Astrocyte (in vitro differentiated cells and primary cell): ENCODE measurements around the gene ATP8B4. TPM values are rescaled to one million over a fixed set of nuclear protein-coding genes. Genes with fewer than 3 reads are reported as not detected.

Source experiments
- DNase-seq: peaks from one replicate; pipeline ENCODE4 v3.0.0-alpha.2; 2010; ENCODE audit warnings: low read depth
- FAIRE-seq: peaks from 2 replicates; lab custom pipeline; 2011; peaks lifted over from hg19 to GRCh38; lab: Jason Lieb, UNC
- H2AFZ ChIP-seq: 2 replicates; pipeline ENCODE4 v1.6.0; 2012; ENCODE audit warnings: low read depth, low read length, inconsistent platforms
- H3K27ac ChIP-seq: 2 replicates; pipeline ENCODE4 v1.5.1; 2011; ENCODE audit warnings: low read depth, low read length, inconsistent platforms
- H3K27me3 ChIP-seq: 2 replicates; pipeline ENCODE4 v1.6.0; 2011; ENCODE audit warnings: low read length, inconsistent platforms; ENCODE audit not compliant: insufficient read depth
- H3K36me3 ChIP-seq: 2 replicates; pipeline ENCODE4 v1.5.1; 2011; ENCODE audit warnings: low read length, inconsistent platforms; ENCODE audit not compliant: insufficient read depth
- H3K4me1 ChIP-seq: 2 replicates; pipeline ENCODE4 v1.5.1; 2011; ENCODE audit warnings: low read length, inconsistent platforms; ENCODE audit not compliant: insufficient read depth
- H3K4me2 ChIP-seq: 2 replicates; pipeline ENCODE4 v1.6.0; 2012; ENCODE audit warnings: low read length, inconsistent platforms
- H3K4me3 ChIP-seq: 2 replicates; pipeline ENCODE4 v1.5.1; 2011; ENCODE audit warnings: low read depth, mild to moderate bottlenecking, low read length, inconsistent platforms; ENCODE audit not compliant: insufficient read depth
- H3K79me2 ChIP-seq: 2 replicates; pipeline ENCODE4 v1.6.0; 2012; ENCODE audit warnings: mild to moderate bottlenecking, low read length, inconsistent platforms; ENCODE audit not compliant: insufficient read depth
- H3K9ac ChIP-seq: 2 replicates; pipeline ENCODE4 v1.6.0; 2012; ENCODE audit warnings: mild to moderate bottlenecking, low read length, inconsistent platforms
- H3K9me3 ChIP-seq: 2 replicates; pipeline ENCODE4 v1.5.1; 2012; ENCODE audit warnings: low read depth, mild to moderate bottlenecking, low read length, inconsistent platforms; ENCODE audit not compliant: insufficient read depth
- H4K20me1 ChIP-seq: 2 replicates; pipeline ENCODE4 v1.6.0; 2012; ENCODE audit warnings: low read length, inconsistent platforms; ENCODE audit not compliant: insufficient read depth
- H3K27ac Mint-ChIP-seq: one replicate; pipeline ENCODE4 v1.8.0; 2021; ENCODE audit warnings: mild to moderate bottlenecking, mixed read lengths; ENCODE audit not compliant: unreplicated experiment
- H3K27me3 Mint-ChIP-seq: one replicate; pipeline ENCODE4 v1.8.0; 2021; ENCODE audit warnings: low read depth, mixed read lengths; ENCODE audit not compliant: unreplicated experiment
- H3K36me3 Mint-ChIP-seq: one replicate; pipeline ENCODE4 v1.8.0; 2021; ENCODE audit warnings: low read depth, mixed read lengths; ENCODE audit not compliant: unreplicated experiment
- H3K4me1 Mint-ChIP-seq: one replicate; pipeline ENCODE4 v1.8.0; 2021; ENCODE audit warnings: low read depth, mixed read lengths; ENCODE audit not compliant: unreplicated experiment
- H3K4me3 Mint-ChIP-seq: one replicate; pipeline ENCODE4 v1.8.0; 2021; ENCODE audit warnings: mild to moderate bottlenecking, moderate library complexity, mixed read lengths; ENCODE audit not compliant: unreplicated experiment
- H3K9me3 Mint-ChIP-seq: one replicate; pipeline ENCODE4 v1.8.0; 2021; ENCODE audit warnings: mild to moderate bottlenecking, mixed read lengths; ENCODE audit not compliant: unreplicated experiment
- CTCF ChIP-seq: IDR thresholded peaks from 2 replicates; pipeline ENCODE4 v1.5.1; 2011; ENCODE audit warnings: low read depth, mild to moderate bottlenecking, inconsistent platforms, low read length, moderate library complexity; ENCODE audit not compliant: insufficient read depth
- EZH2 ChIP-seq: IDR thresholded peaks from 2 replicates; pipeline ENCODE4 v1.6.1; 2012; ENCODE audit warnings: mild to moderate bottlenecking, low read length, inconsistent platforms; ENCODE audit not compliant: insufficient read depth
- total RNA-seq: library from RNA; stranded (reverse); gene quantifications from 2 replicates; pipeline ENCODE4 v1.2.1, GENCODE V29; 2021

Gene ATP8B4
- total RNA-seq, 1 donor from 2014 or later, result 0.23 TPM

- H2AFZ ChIP-seq, result peak overlapping the region; percentile 16
- H3K27ac Mint-ChIP-seq, result peak overlapping the region; percentile 84
- H3K27me3 Mint-ChIP-seq, result peaks cover 2% of the 10 kb centered on the region
Observed at GRCh38 chr15:49831206-49831965, 287.6 kb downstream of the ATP8B4 start.

GRCh38 chr15:49830391-49830790, 288.6 kb downstream of the ATP8B4 start:
- Mint-ChIP-seq H3K4me1 (peaks cover 20% of the 10 kb centered on the region), H3K27me3 (no peaks in the 10 kb centered on the region), H3K9me3 (no peaks in the 10 kb centered on the region), H3K36me3 (no peaks in the 10 kb centered on the region), H3K4me3 (no peak overlapping the region), H3K27ac (no peak overlapping the region)
- FAIRE-seq (no peak), DNase-seq (no peak)
- Histone ChIP-seq H3K36me3 (no peaks in the 10 kb centered on the region), H3K27ac (no peak overlapping the region), H3K27me3 (no peaks in the 10 kb centered on the region), H3K9me3 (no peaks in the 10 kb centered on the region), H3K4me1 (peaks cover 14% of the 10 kb centered on the region), H3K4me3 (no peak overlapping the region), H4K20me1 (no peaks in the 10 kb centered on the region), H2AFZ (no peak overlapping the region), H3K79me2 (no peaks in the 10 kb centered on the region), H3K4me2 (no peak overlapping the region), H3K9ac (no peak overlapping the region)
- TF ChIP-seq EZH2 (no peak), CTCF (no peak)

More at GRCh38 chr15:49831206-49831965, 287.6 kb downstream of the ATP8B4 start:
- Histone ChIP-seq H4K20me1 (no peaks in the 10 kb centered on the region), H3K79me2 (no peaks in the 10 kb centered on the region), H3K4me1 (peaks cover 14% of the 10 kb centered on the region), H3K27ac (peak overlapping the region; percentile 54), H3K4me3 (no peak overlapping the region), H3K27me3 (no peaks in the 10 kb centered on the region), H3K4me2 (peak overlapping the region; percentile 45), H3K9me3 (no peaks in the 10 kb centered on the region), H3K36me3 (no peaks in the 10 kb centered on the region), H3K9ac (peak overlapping the region; percentile 23)
- H3K4me1 Mint-ChIP-seq, result peaks cover 20% of the 10 kb centered on the region
- peak; percentile 89 for DNase-seq
- no peaks in the 10 kb centered on the region for H3K9me3 Mint-ChIP-seq
- no peaks in the 10 kb centered on the region for H3K36me3 Mint-ChIP-seq
- no peak for TF ChIP-seq CTCF
- TF ChIP-seq EZH2, result no peak
- no peak overlapping the region for H3K4me3 Mint-ChIP-seq
- FAIRE-seq, result no peak

- Histone ChIP-seq H4K20me1 (no peaks in the 10 kb centered on the region), H3K4me3 (no peak overlapping the region), H2AFZ (no peak overlapping the region), H3K27me3 (no peaks in the 10 kb centered on the region), H3K4me1 (peaks cover 12% of the 10 kb centered on the region), H3K9ac (no peak overlapping the region), H3K36me3 (no peaks in the 10 kb centered on the region), H3K27ac (no peak overlapping the region), H3K4me2 (no peak overlapping the region), H3K9me3 (no peaks in the 10 kb centered on the region), H3K79me2 (no peaks in the 10 kb centered on the region)
- DNase-seq (no peak), FAIRE-seq (no peak)
- H3K27me3 Mint-ChIP-seq, result no peaks in the 10 kb centered on the region
- no peak overlapping the region for H3K27ac Mint-ChIP-seq
- TF ChIP-seq EZH2, result no peak
- no peak for TF ChIP-seq CTCF
- H3K36me3 Mint-ChIP-seq, result no peaks in the 10 kb centered on the region
- no peaks in the 10 kb centered on the region for H3K9me3 Mint-ChIP-seq
- peaks cover 18% of the 10 kb centered on the region for H3K4me1 Mint-ChIP-seq
- H3K4me3 Mint-ChIP-seq, result no peak overlapping the region
Observed at GRCh38 chr15:49827311-49827710, 291.7 kb downstream of the ATP8B4 start.
